ENCODE data around the gene SLC25A26. TPM values are rescaled to one million over a fixed set of nuclear protein-coding genes. Genes with fewer than 3 reads are reported as not detected.

SLC25A26 gene
- total and polyA plus RNA-seq, 7 experiments from 2014 or later: 14.1 to 51.3 (median 21.7) TPM

GRCh38 chr3:66186545-66186944 is 34.3 kb upstream of the SLC25A26 start:
- Mint-ChIP-seq H3K27me3 (peaks cover 0 to 10% (median 9%) of the 10 kb centered on the region in 5 donors), H3K36me3 (peaks cover 0 to 6% (median 0%) of the 10 kb centered on the region in 5 donors), H3K27ac (no peak overlapping the region), H3K4me3 (no peak overlapping the region), H3K9me3 (peaks cover 0 to 8% (median 0%) of the 10 kb centered on the region in 11 donors), H3K4me1 (no peaks in the 10 kb centered on the region)
- Histone ChIP-seq H3K4me1 (ENCODE audit: control insufficient read depth in 2 of 2, insufficient read depth in 2 of 2, low read length in 2 of 2) (no peaks in the 10 kb centered on the region), H3K4me3 (ENCODE audit: low read length) (no peak overlapping the region), H3K27me3 (ENCODE audit: control insufficient read depth in 2 of 2, insufficient read depth in 2 of 2, low read length in 2 of 2) (no peaks in the 10 kb centered on the region), H3K36me3 (ENCODE audit: control insufficient read depth in 2 of 3, insufficient read depth in 3 of 3, low read length in 3 of 3) (no peaks in the 10 kb centered on the region), H3K9me3 (ENCODE audit: control insufficient read depth in 2 of 3, low read length in 3 of 3) (no peaks in the 10 kb centered on the region), H3K27ac (ENCODE audit: low read depth, low read length) (no peak overlapping the region)
- intact Hi-C loops (cut with micrococcal nuclease): no loop called here
- no peak for DNase-seq
- POLR2A ChIA-PET: no interaction called here
- CTCF ChIA-PET: no interaction called here
- no peak for ATAC-seq

GRCh38 chr3:66195347-66195783 is 25.4 kb upstream of the SLC25A26 start:
- Mint-ChIP-seq H3K27me3 (peaks cover 24 to 43% (median 34%) of the 10 kb centered on the region in 5 donors), H3K27ac (no peak overlapping the region), H3K36me3 (no peaks in the 10 kb centered on the region), H3K9me3 (peaks cover 0 to 1% (median 0%) of the 10 kb centered on the region in 11 donors), H3K4me1 (peaks cover 0 to 4% (median 0%) of the 10 kb centered on the region in 7 donors), H3K4me3 (peak overlapping the region in 3 of 10 donors; percentile 10 to 26 (median 10))
- Histone ChIP-seq H3K9me3 (ENCODE audit: control insufficient read depth in 2 of 3, low read length in 3 of 3) (no peaks in the 10 kb centered on the region), H3K4me1 (ENCODE audit: control insufficient read depth in 2 of 2, insufficient read depth in 2 of 2, low read length in 2 of 2) (no peaks in the 10 kb centered on the region), H3K27ac (ENCODE audit: low read depth, low read length) (no peak overlapping the region), H3K36me3 (ENCODE audit: control insufficient read depth in 2 of 3, insufficient read depth in 3 of 3, low read length in 3 of 3) (no peaks in the 10 kb centered on the region), H3K27me3 (ENCODE audit: control insufficient read depth in 2 of 2, insufficient read depth in 2 of 2, low read length in 2 of 2) (no peaks in the 10 kb centered on the region), H3K4me3 (ENCODE audit: low read length) (no peak overlapping the region)
- ChIA-PET POLR2A (no interaction called here), CTCF (no interaction called here)
- no peak for DNase-seq
- intact Hi-C loops (cut with micrococcal nuclease): no loop called here
- no peak for ATAC-seq

- H3K27ac ChIP-seq (ENCODE audit: low read depth, low read length): no peak overlapping the region
- Mint-ChIP-seq H3K36me3 (no peaks in the 10 kb centered on the region), H3K4me1 (peaks cover 0 to 4% (median 0%) of the 10 kb centered on the region in 7 donors), H3K27me3 (peaks cover 25 to 47% (median 34%) of the 10 kb centered on the region in 5 donors), H3K4me3 (no peak overlapping the region), H3K27ac (no peak overlapping the region), H3K9me3 (peaks cover 0 to 1% (median 0%) of the 10 kb centered on the region in 11 donors)
- no peaks in the 10 kb centered on the region for H3K9me3 ChIP-seq (ENCODE audit: control insufficient read depth in 2 of 3, low read length in 3 of 3)
- ChIA-PET POLR2A (no interaction called here), CTCF (no interaction called here)
- no peak overlapping the region for H3K4me3 ChIP-seq (ENCODE audit: low read length)
- no peak for DNase-seq
- H3K36me3 ChIP-seq (ENCODE audit: control insufficient read depth in 2 of 3, insufficient read depth in 3 of 3, low read length in 3 of 3): no peaks in the 10 kb centered on the region
- ATAC-seq: no peak
- intact Hi-C loops (cut with micrococcal nuclease): no loop called here
- H3K4me1 ChIP-seq (ENCODE audit: control insufficient read depth in 2 of 2, insufficient read depth in 2 of 2, low read length in 2 of 2): no peaks in the 10 kb centered on the region
- H3K27me3 ChIP-seq (ENCODE audit: control insufficient read depth in 2 of 2, insufficient read depth in 2 of 2, low read length in 2 of 2): no peaks in the 10 kb centered on the region
Measured at GRCh38 chr3:66196633-66197032, 24.2 kb upstream of the SLC25A26 start.

GRCh38 chr3:66198437-66199088 is 22.2 kb upstream of the SLC25A26 start:
- H3K4me3 ChIP-seq (ENCODE audit: low read length): no peak overlapping the region
- Mint-ChIP-seq H3K27me3 (peaks cover 25 to 51% (median 39%) of the 10 kb centered on the region in 5 donors), H3K4me1 (peaks cover 0 to 4% (median 0%) of the 10 kb centered on the region in 7 donors), H3K9me3 (peaks cover 0 to 1% (median 0%) of the 10 kb centered on the region in 11 donors), H3K27ac (peak overlapping the region in 1 of 9 donors; percentile 2), H3K36me3 (no peaks in the 10 kb centered on the region), H3K4me3 (no peak overlapping the region)
- H3K36me3 ChIP-seq (ENCODE audit: control insufficient read depth in 2 of 3, insufficient read depth in 3 of 3, low read length in 3 of 3): no peaks in the 10 kb centered on the region
- no peaks in the 10 kb centered on the region for H3K9me3 ChIP-seq (ENCODE audit: control insufficient read depth in 2 of 3, low read length in 3 of 3)
- intact Hi-C loops (cut with micrococcal nuclease): no loop called here
- no peak overlapping the region for H3K27ac ChIP-seq (ENCODE audit: low read depth, low read length)
- no peaks in the 10 kb centered on the region for H3K27me3 ChIP-seq (ENCODE audit: control insufficient read depth in 2 of 2, insufficient read depth in 2 of 2, low read length in 2 of 2)
- POLR2A ChIA-PET: no interaction called here
- ATAC-seq: peak; percentile 18
- CTCF ChIA-PET: no interaction called here
- no peaks in the 10 kb centered on the region for H3K4me1 ChIP-seq (ENCODE audit: control insufficient read depth in 2 of 2, insufficient read depth in 2 of 2, low read length in 2 of 2)
- no peak for DNase-seq

- CTCF ChIA-PET: no interaction called here
- H3K4me1 Mint-ChIP-seq: peaks cover 0 to 4% (median 0%) of the 10 kb centered on the region in 7 donors
- Histone ChIP-seq H3K27me3 (ENCODE audit: control insufficient read depth in 2 of 2, insufficient read depth in 2 of 2, low read length in 2 of 2) (no peaks in the 10 kb centered on the region), H3K27ac (ENCODE audit: low read depth, low read length) (no peak overlapping the region), H3K4me3 (ENCODE audit: low read length) (no peak overlapping the region), H3K9me3 (ENCODE audit: control insufficient read depth in 2 of 3, low read length in 3 of 3) (no peaks in the 10 kb centered on the region), H3K36me3 (ENCODE audit: control insufficient read depth in 2 of 3, insufficient read depth in 3 of 3, low read length in 3 of 3) (no peaks in the 10 kb centered on the region), H3K4me1 (ENCODE audit: control insufficient read depth in 2 of 2, insufficient read depth in 2 of 2, low read length in 2 of 2) (no peaks in the 10 kb centered on the region)
- peaks cover 0 to 1% (median 0%) of the 10 kb centered on the region in 11 donors for H3K9me3 Mint-ChIP-seq
- H3K27ac Mint-ChIP-seq: no peak overlapping the region
- H3K4me3 Mint-ChIP-seq: no peak overlapping the region
- DNase-seq (no peak), ATAC-seq (peak; percentile 20)
- H3K27me3 Mint-ChIP-seq: peaks cover 23 to 49% (median 39%) of the 10 kb centered on the region in 5 donors
- intact Hi-C loops (cut with micrococcal nuclease): no loop called here
- no peaks in the 10 kb centered on the region for H3K36me3 Mint-ChIP-seq
- POLR2A ChIA-PET: no interaction called here
Measured at GRCh38 chr3:66199089-66199473, 21.7 kb upstream of the SLC25A26 start.

- H3K4me1 Mint-ChIP-seq: peaks cover 0 to 4% (median 0%) of the 10 kb centered on the region in 7 donors
- H3K27ac ChIP-seq (ENCODE audit: low read depth, low read length): no peak overlapping the region
- no peaks in the 10 kb centered on the region for H3K9me3 ChIP-seq (ENCODE audit: control insufficient read depth in 2 of 3, low read length in 3 of 3)
- no peaks in the 10 kb centered on the region for H3K36me3 ChIP-seq (ENCODE audit: control insufficient read depth in 2 of 3, insufficient read depth in 3 of 3, low read length in 3 of 3)
- H3K27ac Mint-ChIP-seq: no peak overlapping the region
- peaks cover 20 to 45% (median 33%) of the 10 kb centered on the region in 5 donors for H3K27me3 Mint-ChIP-seq
- H3K27me3 ChIP-seq (ENCODE audit: control insufficient read depth in 2 of 2, insufficient read depth in 2 of 2, low read length in 2 of 2): peaks cover 0 to 3% of the 10 kb centered on the region in 2 donors
- POLR2A ChIA-PET: no interaction called here
- no peak overlapping the region for H3K4me3 Mint-ChIP-seq
- no peak for DNase-seq
- no peak for ATAC-seq
- peaks cover 0 to 1% (median 0%) of the 10 kb centered on the region in 11 donors for H3K9me3 Mint-ChIP-seq
- intact Hi-C loops (cut with micrococcal nuclease): no loop called here
- H3K36me3 Mint-ChIP-seq: no peaks in the 10 kb centered on the region
- H3K4me3 ChIP-seq (ENCODE audit: low read length): no peak overlapping the region
- no peaks in the 10 kb centered on the region for H3K4me1 ChIP-seq (ENCODE audit: control insufficient read depth in 2 of 2, insufficient read depth in 2 of 2, low read length in 2 of 2)
- CTCF ChIA-PET: no interaction called here
Measured at GRCh38 chr3:66200147-66200546, 20.7 kb upstream of the SLC25A26 start.

GRCh38 chr3:66200786-66201185 is 20.0 kb upstream of the SLC25A26 start:
- CTCF ChIA-PET: no interaction called here
- POLR2A ChIA-PET: no interaction called here
- H3K27ac Mint-ChIP-seq: no peak overlapping the region
- H3K9me3 Mint-ChIP-seq: peaks cover 0 to 1% (median 0%) of the 10 kb centered on the region in 11 donors
- no peaks in the 10 kb centered on the region for H3K9me3 ChIP-seq (ENCODE audit: control insufficient read depth in 2 of 3, low read length in 3 of 3)
- DNase-seq (no peak), ATAC-seq (no peak)
- no peaks in the 10 kb centered on the region for H3K36me3 ChIP-seq (ENCODE audit: control insufficient read depth in 2 of 3, insufficient read depth in 3 of 3, low read length in 3 of 3)
- peaks cover 15 to 40% (median 28%) of the 10 kb centered on the region in 5 donors for H3K27me3 Mint-ChIP-seq
- H3K27me3 ChIP-seq (ENCODE audit: control insufficient read depth in 2 of 2, insufficient read depth in 2 of 2, low read length in 2 of 2): peaks cover 0 to 3% of the 10 kb centered on the region in 2 donors
- intact Hi-C loops (cut with micrococcal nuclease): no loop called here
- no peaks in the 10 kb centered on the region for H3K36me3 Mint-ChIP-seq
- peaks cover 0 to 2% (median 0%) of the 10 kb centered on the region in 7 donors for H3K4me1 Mint-ChIP-seq
- no peak overlapping the region for H3K27ac ChIP-seq (ENCODE audit: low read depth, low read length)
- H3K4me1 ChIP-seq (ENCODE audit: control insufficient read depth in 2 of 2, insufficient read depth in 2 of 2, low read length in 2 of 2): no peaks in the 10 kb centered on the region
- H3K4me3 ChIP-seq (ENCODE audit: low read length): no peak overlapping the region
- H3K4me3 Mint-ChIP-seq: no peak overlapping the region
